Stimulated activated CD8-positive, alpha-beta memory T cell treated with anti-CD3 and anti-CD28 coated beads, Interleukin-4, amount 100 ng/mL, for 4 hours (primary cell): Measurements from ENCODE around the gene PHACTR3.
"Not testable (repeated sequence)": the region's sequence is repeated elsewhere in the genome, so short reads cannot be mapped to it uniquely, and the experiment has no call there.

Experiments
- DNase-seq, 2 donors: peaks; one replicate each; pipeline ENCODE4 v3.0.0-alpha.2; 2020; ENCODE audit warnings: low read depth in 2 of 2, low spot score in 1 of 2

PHACTR3 gene

DNA sequence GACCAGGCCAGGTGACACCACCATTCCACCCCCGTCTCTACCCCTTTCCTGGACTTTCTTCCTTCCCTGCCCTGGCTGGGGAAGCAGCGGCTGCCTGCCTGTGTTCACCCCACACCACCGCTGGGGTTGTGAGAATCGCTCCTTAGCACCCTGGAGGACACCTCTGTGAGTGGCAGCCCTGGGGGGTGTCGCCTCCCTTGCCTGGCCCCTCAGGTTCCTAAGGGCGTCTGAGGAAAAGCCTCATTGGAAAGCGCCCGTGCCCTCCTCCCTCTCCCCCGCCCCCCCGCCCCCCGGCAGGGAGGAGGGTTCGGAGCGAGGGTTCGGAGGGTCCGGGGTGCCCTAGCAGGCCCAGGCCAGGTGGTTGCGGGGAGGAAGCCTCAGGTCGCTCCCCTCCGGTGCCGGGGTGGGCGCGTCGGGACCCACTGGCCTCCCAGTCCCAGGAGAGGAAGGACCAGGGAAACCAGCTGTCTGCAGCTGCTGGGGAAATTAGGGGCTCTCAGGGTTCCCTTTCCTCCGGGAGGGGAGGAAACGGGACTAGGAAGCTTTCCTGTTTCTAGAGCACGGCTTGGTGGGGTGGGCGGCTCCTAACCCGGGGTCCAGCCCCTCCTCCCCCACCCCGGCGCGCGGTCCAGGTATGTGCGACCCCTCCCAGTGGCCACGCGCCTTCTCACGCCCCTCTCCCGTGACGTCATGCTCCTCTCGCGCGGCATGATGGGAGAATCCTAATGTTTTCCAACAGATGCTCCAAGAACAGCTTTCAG, at the start of gene PHACTR3:
PHACTR3 (plus strand) TSS at position 760 of the 761 bp plus-strand sequence. CDS start 475 bp downstream, outside the sequence.
- no peak for DNase-seq

- not testable (repeated sequence) for DNase-seq
These were observed 46.4 kb upstream of the PHACTR3 start for GRCh38 chr20:59557733-59558529.

DNA sequence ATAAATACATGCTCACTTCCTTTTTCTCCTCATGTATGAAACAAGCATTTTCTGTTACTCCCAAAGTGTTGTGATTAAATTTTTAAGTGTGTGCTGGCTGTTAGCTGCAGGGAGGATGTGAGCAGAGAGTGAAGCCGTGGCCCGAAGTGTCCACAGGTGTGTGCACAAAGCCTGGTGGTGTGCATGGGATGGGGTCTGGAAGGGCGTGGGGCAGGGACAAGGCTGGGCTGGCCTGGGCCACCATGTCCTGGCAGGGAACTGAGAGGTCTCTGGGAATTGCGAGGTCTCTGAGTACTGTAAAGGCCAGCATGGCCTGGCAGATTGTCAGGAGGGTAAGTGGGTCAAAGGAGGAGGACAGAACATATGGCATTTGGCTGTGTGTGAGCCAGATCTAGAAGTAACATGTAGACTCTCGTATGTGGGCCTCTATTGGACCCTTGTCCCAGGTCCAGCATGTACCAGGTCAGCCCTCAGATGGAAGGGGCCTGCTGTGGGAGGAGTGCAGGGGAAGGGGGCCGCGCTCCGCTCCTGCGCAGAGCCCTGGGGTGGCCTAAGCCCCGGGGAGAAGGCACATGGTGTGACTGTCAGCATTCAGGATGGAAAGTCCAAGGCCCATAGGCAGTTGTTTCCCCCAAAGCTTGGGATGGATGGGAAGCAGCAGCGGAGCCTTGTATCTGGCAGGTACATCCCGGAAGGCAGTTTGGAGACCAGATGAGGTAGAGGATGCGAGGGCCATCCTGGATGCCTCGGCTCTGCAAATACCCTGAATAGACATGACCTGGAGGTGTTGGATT, 45.1 kb upstream of the PHACTR3 start:
- DNase-seq, result no peak

DNA sequence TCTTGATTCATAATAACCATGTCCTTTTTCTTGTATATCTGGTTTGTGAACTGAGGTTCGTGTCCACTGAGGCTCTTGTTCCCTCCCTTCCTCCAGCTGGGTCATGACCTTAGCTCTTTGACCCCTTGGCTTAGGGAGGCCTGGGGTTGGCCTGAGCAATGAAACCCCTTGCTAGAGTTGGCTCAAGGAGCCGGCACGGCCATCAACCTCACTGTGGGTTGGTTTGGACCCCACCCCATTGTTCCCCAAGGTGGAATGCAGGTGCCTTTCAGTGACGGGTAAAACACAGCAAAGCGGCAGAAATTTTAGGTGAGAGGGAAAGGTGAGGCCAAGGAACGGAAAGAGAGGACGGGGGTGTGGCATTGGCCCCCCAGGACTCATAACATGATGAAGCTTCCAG, 44.5 kb upstream of the PHACTR3 start:
- no peak for DNase-seq

DNA sequence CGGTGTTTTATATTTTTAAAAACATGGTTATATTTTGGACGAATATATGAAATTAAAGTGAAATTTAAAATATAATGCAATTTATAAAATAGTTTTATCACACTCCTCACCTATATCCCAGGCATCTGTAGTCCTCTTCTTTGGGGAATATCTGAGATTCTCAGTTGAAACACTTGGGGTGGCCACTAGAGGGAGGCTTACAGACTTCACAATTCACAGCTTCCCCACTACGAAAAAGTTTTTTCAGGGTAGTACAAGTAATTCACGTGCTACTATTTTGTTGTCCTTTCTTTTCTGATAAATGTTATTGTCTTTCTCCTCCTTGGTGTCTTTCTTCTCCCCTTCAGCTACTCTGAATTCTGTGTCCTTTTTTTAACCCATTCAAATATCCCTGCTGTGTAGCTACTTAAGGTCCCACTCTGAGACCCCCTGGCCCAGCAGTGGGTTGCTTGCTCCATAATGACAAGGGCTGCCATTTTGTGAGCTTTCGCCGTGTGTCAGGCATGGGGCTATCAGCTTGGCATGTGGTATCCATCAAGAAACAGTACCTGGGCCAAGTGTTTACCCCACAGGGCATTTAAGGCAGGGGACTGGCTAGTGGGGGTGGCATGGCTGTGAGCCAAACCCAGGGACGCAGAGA, 43.6 kb upstream of the PHACTR3 start:
- no peak for DNase-seq

GRCh38 chr20:59561228-59561605, 43.1 kb upstream of the PHACTR3 start:
- no peak for DNase-seq

- no peak for DNase-seq
These were observed 42.6 kb upstream of the PHACTR3 start for GRCh38 chr20:59561614-59562277.

DNA sequence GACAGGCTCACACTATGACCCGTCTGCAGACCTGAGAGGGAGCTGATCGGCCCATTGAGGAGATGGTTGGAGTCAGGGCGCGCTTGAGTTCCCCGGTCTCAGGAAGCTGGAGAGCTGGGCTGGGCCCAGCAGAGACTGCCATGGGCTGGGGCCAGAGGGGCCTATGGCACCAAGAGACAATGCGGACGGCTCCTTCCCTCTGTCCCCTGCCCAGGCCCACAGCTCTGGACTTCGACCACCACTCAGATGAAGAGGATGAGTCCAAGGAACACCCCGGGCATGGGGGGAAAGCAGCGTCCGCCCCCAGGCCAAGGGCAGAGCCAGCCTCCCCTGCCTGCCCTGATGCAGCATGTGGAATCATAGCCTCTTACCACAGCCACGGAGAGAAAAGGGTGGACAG, 40.2 kb upstream of the PHACTR3 start:
- no peak for DNase-seq

DNA sequence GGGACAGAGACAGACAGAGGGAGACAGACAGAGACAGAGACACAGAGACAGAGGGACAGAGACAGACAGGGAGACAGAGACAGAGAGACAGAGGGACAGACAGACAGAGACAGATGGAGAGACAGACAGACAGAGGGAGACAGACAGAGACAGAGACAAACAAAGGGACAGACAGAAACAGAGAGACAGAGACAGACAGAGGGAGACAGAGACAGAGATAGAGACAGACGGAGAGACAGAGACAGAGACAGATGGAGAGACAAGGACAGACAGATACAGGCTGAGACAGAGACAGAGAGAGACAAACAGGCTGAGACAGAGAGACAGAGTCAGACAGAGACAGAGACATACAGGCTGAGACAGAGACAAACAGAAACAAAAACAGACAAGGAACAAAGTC, 39.4 kb upstream of the PHACTR3 start:
- no peak for DNase-seq

DNA sequence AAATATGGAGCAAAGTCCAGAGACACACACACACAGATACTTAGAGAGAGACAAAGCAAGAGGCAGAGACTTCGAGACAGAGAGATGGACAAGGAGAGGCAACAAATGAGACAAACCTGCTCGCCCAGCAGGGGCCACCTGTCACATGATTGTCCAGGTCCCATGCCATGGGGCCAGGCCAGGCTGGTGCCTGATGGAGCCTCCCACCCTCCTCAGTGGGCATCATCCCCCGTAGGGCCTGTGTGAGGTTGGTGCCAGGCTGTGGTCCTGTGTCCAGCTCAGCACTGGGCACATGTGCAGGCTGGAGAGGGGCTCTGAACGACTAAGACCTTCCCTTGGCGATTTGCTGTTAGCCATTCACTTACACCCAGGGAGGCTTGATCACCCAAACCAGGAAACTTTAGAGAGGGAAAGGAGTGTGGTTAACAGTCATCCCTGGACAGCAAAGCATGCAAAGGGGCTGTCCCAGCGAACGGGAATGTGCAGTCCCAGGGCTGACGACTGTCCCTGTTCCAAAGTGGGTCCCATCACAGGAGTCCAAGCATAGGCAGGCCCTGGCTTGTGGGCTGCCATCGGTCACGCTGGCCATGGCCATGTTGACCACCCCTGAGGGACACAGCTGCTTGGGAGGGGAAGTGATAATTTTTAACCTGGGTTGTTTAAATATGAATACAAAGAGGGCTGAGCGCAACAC, 38.4 kb upstream of the PHACTR3 start:
- DNase-seq, result no peak

GRCh38 chr20:59566631-59567524, 37.5 kb upstream of the PHACTR3 start:
- no peak for DNase-seq

GRCh38 chr20:59567585-59568508, 36.5 kb upstream of the PHACTR3 start:
- no peak for DNase-seq

DNA sequence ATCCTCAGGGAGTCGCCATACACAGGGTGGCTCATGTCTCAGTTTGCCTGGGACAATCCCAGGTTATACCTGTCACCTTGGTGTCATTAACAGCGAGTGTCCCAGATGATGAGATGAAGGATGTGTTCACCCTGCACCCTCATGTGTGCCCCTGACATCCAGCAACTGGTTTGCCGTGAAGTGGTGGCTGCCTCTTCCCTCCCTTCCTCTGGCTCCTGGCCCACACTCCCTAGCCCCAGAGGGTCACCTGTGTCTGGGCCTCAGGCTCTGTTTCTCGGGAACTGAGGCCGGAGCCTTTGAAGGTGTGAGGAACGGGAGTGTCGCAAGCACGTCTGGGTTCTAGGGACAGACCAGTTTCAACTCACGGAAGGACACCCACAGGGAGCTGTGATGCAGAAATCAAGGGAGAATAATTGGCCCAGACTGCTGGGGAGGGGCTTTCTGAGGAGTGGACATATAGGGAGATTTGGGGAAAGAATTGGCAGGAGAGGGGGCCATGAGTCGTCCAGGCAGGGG, 35.8 kb upstream of the PHACTR3 start:
- DNase-seq, result no peak

- no peak for DNase-seq
These were observed 35.0 kb upstream of the PHACTR3 start for GRCh38 chr20:59569305-59569704.

GRCh38 chr20:59571151-59571550, 33.2 kb upstream of the PHACTR3 start:
- DNase-seq, result no peak

DNA sequence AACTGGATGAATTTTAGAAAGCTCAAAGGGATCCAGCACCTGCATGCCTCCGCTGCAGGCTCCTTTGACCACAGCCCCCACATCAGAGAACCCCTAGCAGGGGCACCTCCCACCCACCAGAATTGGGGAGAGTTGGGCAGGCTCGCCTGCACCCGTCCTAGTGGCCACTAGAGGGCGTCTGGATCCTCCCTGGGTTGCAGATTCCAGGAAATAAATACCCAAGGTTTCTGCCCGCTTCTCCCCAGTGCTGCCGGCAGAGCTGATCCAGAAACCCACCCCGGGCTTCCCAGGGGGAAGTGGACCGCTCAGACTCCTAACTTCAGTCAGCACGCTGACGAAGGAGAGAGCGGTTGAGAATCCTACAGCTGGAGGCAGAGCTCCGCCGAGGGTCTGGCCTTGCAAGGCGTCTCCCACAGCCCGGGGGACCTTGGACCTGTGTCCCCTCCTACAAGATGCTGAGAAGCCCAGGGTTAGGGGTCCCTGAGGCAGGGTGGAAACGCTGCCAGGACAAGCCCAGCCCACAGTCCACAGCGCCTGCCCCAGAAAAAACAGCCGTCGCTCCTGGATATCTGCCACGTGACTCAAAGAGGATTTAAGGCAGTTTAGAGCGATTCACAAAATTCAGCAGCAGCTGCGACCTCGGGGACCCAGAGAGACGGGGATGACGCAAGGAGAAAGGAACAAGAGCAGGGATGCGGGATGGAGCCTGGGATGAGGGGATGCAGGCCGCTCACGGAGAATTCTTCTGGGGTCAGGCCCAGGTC, 32.6 kb upstream of the PHACTR3 start:
- peak; percentile 14 to 16 for DNase-seq

DNA sequence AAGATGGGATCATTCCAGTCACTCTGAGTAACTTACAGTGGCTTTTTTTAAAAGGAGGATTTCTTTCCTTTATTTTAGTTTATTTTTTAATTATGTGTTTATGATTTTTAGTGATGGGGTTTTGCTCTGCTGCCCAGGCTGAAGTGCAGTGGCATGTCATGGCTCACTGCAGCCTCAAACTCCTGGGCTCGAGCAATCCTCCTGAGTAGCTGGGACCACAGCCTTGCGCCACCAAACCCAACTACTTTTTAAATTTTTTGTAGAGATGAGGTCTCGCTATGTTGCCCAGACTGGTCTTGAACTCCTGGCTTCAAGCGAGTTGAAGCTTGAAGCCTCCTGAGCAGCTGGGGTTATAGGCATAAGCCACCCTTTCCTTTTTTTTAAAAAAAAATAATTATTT, 31.8 kb upstream of the PHACTR3 start:
- no peak for DNase-seq
